GM23248 (cell line): ENCODE measurements around the gene ISG15. TPM values are rescaled to one million over a fixed set of nuclear protein-coding genes. Genes with fewer than 3 reads are reported as not detected.
"Not testable (repeated sequence)": the region's sequence is repeated elsewhere in the genome, so short reads cannot be mapped to it uniquely, and the experiment has no call there.

Experiments used
- DNase-seq: peaks from one replicate; pipeline ENCODE4 v3.0.0-alpha.2; 2015
- H2AFZ ChIP-seq: fragments of 200-600 bp; sonication (generic); 2 replicates; pipeline ENCODE4 v1.6.1; 2016; ENCODE audit warnings: antibody characterized with exemption
- H3F3A ChIP-seq: fragments of 200-600 bp; sonication (generic); 2 replicates; pipeline ENCODE4 v1.6.1; 2016; ENCODE audit warnings: mild to moderate bottlenecking, antibody characterized with exemption, mixed run types; ENCODE audit not compliant: insufficient read depth
- H3K27ac ChIP-seq: fragments of 200-600 bp; sonication (generic); 2 replicates; pipeline ENCODE4 v1.5.1; 2016; ENCODE audit warnings: mild to moderate bottlenecking
- H3K27me3 ChIP-seq: fragments of 200-600 bp; sonication (generic); replicated peaks from 2 replicates; pipeline ENCODE4 v1.6.1; 2016; ENCODE audit warnings: mild to moderate bottlenecking; ENCODE audit not compliant: insufficient read depth
- H3K36me3 ChIP-seq: fragments of 200-600 bp; sonication (generic); 2 replicates; pipeline ENCODE4 v1.6.1; 2016; ENCODE audit warnings: low read depth, mild to moderate bottlenecking
- H3K4me1 ChIP-seq: fragments of 200-600 bp; sonication (generic); 2 replicates; pipeline ENCODE4 v1.6.1; 2016; ENCODE audit warnings: mild to moderate bottlenecking; ENCODE audit not compliant: insufficient read depth
- H3K4me2 ChIP-seq: fragments of 200-600 bp; sonication (generic); one replicate; pipeline ENCODE4 v1.6.1; 2016; ENCODE audit warnings: mild to moderate bottlenecking; ENCODE audit not compliant: unreplicated experiment
- H3K4me3 ChIP-seq: fragments of 200-600 bp; sonication (generic); 2 replicates; pipeline ENCODE4 v1.5.1; 2016; ENCODE audit warnings: mild to moderate bottlenecking
- H3K79me2 ChIP-seq: fragments of 200-600 bp; sonication (generic); 2 replicates; pipeline ENCODE4 v1.6.1; 2016; ENCODE audit warnings: mild to moderate bottlenecking; ENCODE audit not compliant: insufficient read depth
- H3K9ac ChIP-seq: fragments of 200-600 bp; sonication (generic); 2 replicates; pipeline ENCODE4 v1.6.1; 2016; ENCODE audit warnings: mild to moderate bottlenecking
- H3K9me2 ChIP-seq: fragments of 200-600 bp; sonication (generic); 2 replicates; pipeline ENCODE4 v1.6.1; 2016; ENCODE audit warnings: mixed run types, mild to moderate bottlenecking, moderate library complexity; ENCODE audit not compliant: insufficient read depth
- H3K9me3 ChIP-seq: fragments of 200-600 bp; sonication (generic); one replicate; pipeline ENCODE4 v1.6.1; 2017; ENCODE audit warnings: low read depth
- H4K20me1 ChIP-seq: fragments of 200-600 bp; sonication (generic); 2 replicates; pipeline ENCODE4 v1.6.0; 2016; ENCODE audit not compliant: insufficient read depth
- EZH2 ChIP-seq: fragments of 200-600 bp; sonication (generic); IDR thresholded peaks from 2 replicates; pipeline ENCODE4 v1.6.1; 2018; ENCODE audit warnings: antibody characterized with exemption, mild to moderate bottlenecking; ENCODE audit not compliant: insufficient read depth, poor library complexity, severe bottlenecking
- EZH2phosphoT487 ChIP-seq: fragments of 200-600 bp; sonication (generic); IDR thresholded peaks from 2 replicates; pipeline ENCODE4 v1.6.1; 2018; ENCODE audit warnings: antibody characterized with exemption, moderate library complexity, mild to moderate bottlenecking, low read depth; ENCODE audit not compliant: insufficient read depth
- WGBS, 2 experiments: methylation state at CpG; one replicate each; pipeline ENCODE4 v1.1.6; 2015 to 2017; ENCODE audit warnings: low lambda C conversion rate in 2 of 2, low coverage in 1 of 2; ENCODE audit errors: missing lambda C conversion rate in 2 of 2; 5-methylcytosine and 5-hydroxymethylcytosine counted together
- in situ Hi-C: fragments of 300-500 bp; cut with MboI; formaldehyde crosslinking; loops from 2 replicates; pipeline ENCODE4 v1.15.0; 2020
- polyA plus RNA-seq: library from polyadenylated mRNA; unstranded; fragments of >200 nt; fragmentation: Nextera tagmentation; extraction: Ambion mirVana; gene quantifications from 2 replicates; pipeline ENCODE4 v1.2.1, GENCODE V29; 2016
- total RNA-seq: library from RNA; depleted of rRNA; stranded (reverse); fragments of >200 nt; shearing (Covaris generic); gene quantifications from 2 replicates; pipeline ENCODE4 v1.2.3, GENCODE V29; 2014

The ISG15 gene
- total and polyA plus RNA-seq, 2 experiments from 2014 or later, result 41.2 to 77.0 TPM

DNA sequence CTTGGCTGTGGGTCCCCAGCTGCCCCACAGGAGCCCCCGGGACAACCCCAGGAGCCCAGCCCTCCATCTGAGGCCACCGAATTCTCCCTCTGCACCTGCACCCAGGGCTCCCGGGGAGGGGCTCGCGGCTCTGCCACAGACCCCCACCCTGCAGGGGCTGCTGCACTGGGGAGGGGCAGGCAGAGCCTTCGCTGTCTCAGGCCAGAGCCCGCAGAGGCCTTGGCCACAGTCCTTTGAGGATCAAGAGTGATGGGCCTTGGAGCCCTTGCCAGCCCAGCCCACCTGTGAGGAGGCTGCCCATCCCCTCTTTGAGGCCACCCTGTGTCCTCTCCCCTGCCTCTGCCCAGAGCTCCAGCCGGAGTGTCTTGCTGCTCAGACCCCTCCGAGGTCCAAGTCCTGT lies 37.9 kb upstream of the ISG15 start:
- no peaks in the 10 kb centered on the region for H3K9me3 ChIP-seq
- no peaks in the 10 kb centered on the region for H3K36me3 ChIP-seq
- TF ChIP-seq EZH2 (no peak), EZH2phosphoT487 (no peak)
- H3K79me2 ChIP-seq, result no peaks in the 10 kb centered on the region
- no peak overlapping the region for H3K27ac ChIP-seq
- H3K4me3 ChIP-seq, result no peak overlapping the region
- WGBS, 2 experiments, result 62 to 65% methylated on average over 6 to 9 of the region's 9 CpGs
- no peaks in the 10 kb centered on the region for H3K27me3 ChIP-seq
- H3K4me1 ChIP-seq, result no peaks in the 10 kb centered on the region
- no peak for DNase-seq
- no peak overlapping the region for H3K4me2 ChIP-seq
- H3K9ac ChIP-seq, result no peak overlapping the region
- H3K9me2 ChIP-seq, result no peaks in the 10 kb centered on the region
- no peak overlapping the region for H2AFZ ChIP-seq
- in situ Hi-C loops, result no loop called here
- no peaks in the 10 kb centered on the region for H4K20me1 ChIP-seq
- H3F3A ChIP-seq, result no peaks in the 10 kb centered on the region

GRCh38 chr1:975896-976683 lies 37.2 kb upstream of the ISG15 start:
- no peaks in the 10 kb centered on the region for H4K20me1 ChIP-seq
- no peaks in the 10 kb centered on the region for H3K9me3 ChIP-seq
- no peaks in the 10 kb centered on the region for H3K36me3 ChIP-seq
- H3F3A ChIP-seq, result no peaks in the 10 kb centered on the region
- no peaks in the 10 kb centered on the region for H3K4me1 ChIP-seq
- H3K4me3 ChIP-seq, result peak overlapping the region; percentile 45
- in situ Hi-C loops, result no loop called here
- H3K27ac ChIP-seq, result no peak overlapping the region
- no peak for TF ChIP-seq EZH2
- no peak for TF ChIP-seq EZH2phosphoT487
- peak overlapping the region; percentile 69; the same call in 1 of the 2 replicates for H2AFZ ChIP-seq
- H3K79me2 ChIP-seq, result no peaks in the 10 kb centered on the region
- DNase-seq, result peak; percentile 83
- peak overlapping the region; percentile 28; the same call in 1 of the 2 replicates for H3K9ac ChIP-seq
- H3K9me2 ChIP-seq, result no peaks in the 10 kb centered on the region
- no peaks in the 10 kb centered on the region for H3K27me3 ChIP-seq
- 5 to 7% methylated on average over 31 of the region's 40 CpGs for WGBS, 2 experiments
- peak overlapping the region; percentile 58 for H3K4me2 ChIP-seq

DNA sequence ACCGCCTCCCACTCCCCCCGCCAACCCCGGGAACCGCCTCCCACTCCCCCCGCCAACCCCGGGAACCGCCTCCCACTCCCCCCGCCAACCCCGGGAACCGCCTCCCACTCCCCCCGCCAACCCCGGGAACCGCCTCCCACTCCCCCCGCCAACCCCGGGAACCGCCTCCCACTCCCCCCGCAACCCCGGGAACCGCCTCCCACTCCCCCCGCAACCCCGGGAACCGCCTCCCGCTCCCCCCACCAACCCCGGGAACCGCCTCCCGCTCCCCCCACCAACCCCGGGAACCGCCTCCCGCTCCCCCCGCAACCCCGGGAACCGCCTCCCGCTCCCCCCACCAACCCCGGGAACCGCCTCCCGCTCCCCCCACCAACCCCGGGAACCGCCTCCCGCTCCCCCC lies 36.5 kb upstream of the ISG15 start:
- DNase-seq, H3K36me3 ChIP-seq, H3K27ac ChIP-seq, H3K79me2 ChIP-seq, H3K9ac ChIP-seq, H3K9me3 ChIP-seq, H4K20me1 ChIP-seq, H3K4me2 ChIP-seq, H3K4me1 ChIP-seq, H3K4me3 ChIP-seq, H2AFZ ChIP-seq, H3F3A ChIP-seq, H3K27me3 ChIP-seq, H3K9me2 ChIP-seq, in situ Hi-C loops: not testable (repeated sequence)
- 69% methylated on average over 20 of the region's 39 CpGs; no CpG with 5 or more reads in 1 of the 2 experiments for WGBS, 2 experiments

- Histone ChIP-seq H2AFZ (no peak overlapping the region), H4K20me1 (no peaks in the 10 kb centered on the region), H3K27ac (no peak overlapping the region), H3K9me2 (no peaks in the 10 kb centered on the region), H3K36me3 (no peaks in the 10 kb centered on the region), H3K9me3 (no peaks in the 10 kb centered on the region), H3K4me3 (no peak overlapping the region), H3K4me1 (no peaks in the 10 kb centered on the region), H3K27me3 (peaks cover 5% of the 10 kb centered on the region), H3F3A (no peaks in the 10 kb centered on the region), H3K4me2 (no peak overlapping the region), H3K9ac (no peak overlapping the region), H3K79me2 (no peaks in the 10 kb centered on the region)
- WGBS, 2 experiments, result 82 to 84% methylated on average over 29 to 40 of the region's 44 CpGs
- DNase-seq, result no peak
- in situ Hi-C loops, result no loop called here
- TF ChIP-seq EZH2phosphoT487, result no peak
- no peak for TF ChIP-seq EZH2
These were observed 35.0 kb upstream of the ISG15 start for GRCh38 chr1:978069-978834.
